ENCODE data around the gene ATP10A. TPM values are rescaled to one million over a fixed set of nuclear protein-coding genes. Genes with fewer than 3 reads are reported as not detected.

ATP10A gene
- total RNA-seq, 1 experiment from 2014 or later = 3.9 TPM

DNA sequence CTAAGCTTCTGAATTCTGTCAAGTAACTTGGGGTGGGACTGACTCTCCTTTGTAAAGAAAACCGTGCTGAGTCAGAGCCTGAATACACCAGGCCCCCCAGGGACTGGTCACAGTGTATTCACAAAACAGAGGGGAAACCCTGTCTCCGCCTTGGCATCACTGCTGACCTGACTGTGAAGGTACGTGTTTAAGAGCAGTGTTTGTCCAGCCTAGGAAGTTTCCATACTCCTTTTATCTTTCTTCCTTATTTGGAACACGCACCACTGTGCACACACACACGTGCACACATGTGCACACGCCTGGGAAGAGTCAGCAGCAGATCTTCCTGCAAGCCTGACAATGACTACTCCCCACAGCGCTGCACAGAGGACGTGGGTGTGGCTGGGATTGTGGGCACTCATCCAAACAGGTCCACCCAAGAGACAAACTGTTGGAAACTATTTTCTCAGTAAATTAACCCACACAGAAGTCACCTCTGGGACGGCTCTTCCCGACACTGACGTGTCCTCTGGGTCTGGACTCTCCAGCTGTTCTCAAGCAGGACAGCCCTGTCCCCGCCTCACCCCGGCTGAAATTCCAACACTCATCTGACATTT lies 87.7 kb downstream of the ATP10A start:
- no peaks in the 10 kb centered on the region for H4K20me1 ChIP-seq (ENCODE audit: control insufficient read depth, insufficient read depth, insufficient read length)
- Mint-ChIP-seq H3K36me3 (ENCODE audit: insufficient read depth in 1 of 3, low read depth in 3 of 3) (no peaks in the 10 kb centered on the region; a peak in 1 of 7 replicates), H3K4me1 (peaks cover 30 to 36% of the 10 kb centered on the region in 2 experiments), H3K27me3 (ENCODE audit: low read depth) (no peaks in the 10 kb centered on the region; the same call in 1 of the 2 replicates), H3K4me3 (no peak overlapping the region), H3K9me3 (no peaks in the 10 kb centered on the region), H3K27ac (peak overlapping the region in 1 of 3 experiments; percentile 46; a peak in 2 of 7 replicates)
- no peak overlapping the region for H2BK5ac ChIP-seq (ENCODE audit: insufficient read length, low read length)
- no peak overlapping the region for H3K9ac ChIP-seq (ENCODE audit: extremely low read depth, insufficient read length, low read length)
- no peak overlapping the region for H3K14ac ChIP-seq (ENCODE audit: insufficient read depth, low read length)
- DNase-seq = no peak
- TF ChIP-seq, protein P1, sequence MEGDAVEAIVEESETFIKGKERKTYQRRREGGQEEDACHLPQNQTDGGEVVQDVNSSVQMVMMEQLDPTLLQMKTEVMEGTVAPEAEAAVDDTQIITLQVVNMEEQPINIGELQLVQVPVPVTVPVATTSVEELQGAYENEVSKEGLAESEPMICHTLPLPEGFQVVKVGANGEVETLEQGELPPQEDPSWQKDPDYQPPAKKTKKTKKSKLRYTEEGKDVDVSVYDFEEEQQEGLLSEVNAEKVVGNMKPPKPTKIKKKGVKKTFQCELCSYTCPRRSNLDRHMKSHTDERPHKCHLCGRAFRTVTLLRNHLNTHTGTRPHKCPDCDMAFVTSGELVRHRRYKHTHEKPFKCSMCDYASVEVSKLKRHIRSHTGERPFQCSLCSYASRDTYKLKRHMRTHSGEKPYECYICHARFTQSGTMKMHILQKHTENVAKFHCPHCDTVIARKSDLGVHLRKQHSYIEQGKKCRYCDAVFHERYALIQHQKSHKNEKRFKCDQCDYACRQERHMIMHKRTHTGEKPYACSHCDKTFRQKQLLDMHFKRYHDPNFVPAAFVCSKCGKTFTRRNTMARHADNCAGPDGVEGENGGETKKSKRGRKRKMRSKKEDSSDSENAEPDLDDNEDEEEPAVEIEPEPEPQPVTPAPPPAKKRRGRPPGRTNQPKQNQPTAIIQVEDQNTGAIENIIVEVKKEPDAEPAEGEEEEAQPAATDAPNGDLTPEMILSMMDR (conservative IDR thresholded peaks at IDR 0.05) = no peak
- no peak overlapping the region for H2AK5ac ChIP-seq (ENCODE audit: insufficient read length, low read length)
- H3K79me1 ChIP-seq (ENCODE audit: insufficient read depth, low read depth, low read length, poor library complexity, severe bottlenecking) = no peaks in the 10 kb centered on the region
- H2BK15ac ChIP-seq (ENCODE audit: low read depth, low read length) = no peak overlapping the region
- H3K23me2 ChIP-seq (ENCODE audit: insufficient read length, low read depth, low read length, poor library complexity, severe bottlenecking) = no peaks in the 10 kb centered on the region
- no peak overlapping the region for H4K5ac ChIP-seq (ENCODE audit: insufficient read length, low read depth, low read length)
- no CpG with 5 or more reads among the region's 13 CpGs for WGBS (ENCODE audit: extremely low coverage, insufficient read length, low lambda C conversion rate)
- H3K79me2 ChIP-seq (ENCODE audit: insufficient read depth, low read length) = no peaks in the 10 kb centered on the region
- H3K27me3 ChIP-seq (ENCODE audit: insufficient read depth, low read length) = no peaks in the 10 kb centered on the region
- no peak overlapping the region for H4K91ac ChIP-seq (ENCODE audit: insufficient read length, low read depth, low read length)
- H4K8ac ChIP-seq (replicated peaks; ENCODE audit: insufficient read length, low read depth, low read length) = no peak overlapping the region
- no peak overlapping the region for H3K4ac ChIP-seq (ENCODE audit: low read depth, low read length)
- no peak overlapping the region for H3K4me2 ChIP-seq (ENCODE audit: insufficient read depth, insufficient read length, low read length)
- no peak overlapping the region for H2BK120ac ChIP-seq (ENCODE audit: low read depth, low read length, poor library complexity, severe bottlenecking)
- H3K27ac ChIP-seq (ENCODE audit: insufficient read length, low read depth, low read length) = no peak overlapping the region
- no peaks in the 10 kb centered on the region for H3K9me3 ChIP-seq (ENCODE audit: control insufficient read depth, low read depth, low read length)
- no peak overlapping the region for H3K18ac ChIP-seq (ENCODE audit: insufficient read length, low read depth, low read length)
- H3K23ac ChIP-seq (ENCODE audit: insufficient read length, low read depth, low read length) = no peak overlapping the region
- no peak overlapping the region for H2BK12ac ChIP-seq (ENCODE audit: insufficient read length, low read depth, low read length)
- no peak overlapping the region for H2BK20ac ChIP-seq (ENCODE audit: low read depth, low read length, poor library complexity, severe bottlenecking)
- no peak overlapping the region for H2AFZ ChIP-seq (ENCODE audit: low read length)
- no peak overlapping the region for H3K56ac ChIP-seq (ENCODE audit: insufficient read length, low read depth, low read length)
- peaks cover 6% of the 10 kb centered on the region for H3K4me1 ChIP-seq (ENCODE audit: insufficient read depth, low read length)
- no peak overlapping the region for H3T11ph ChIP-seq (ENCODE audit: low read length)
